Keratinocyte (primary cell): ENCODE data around the gene LTBR. TPM values are rescaled to one million over a fixed set of nuclear protein-coding genes. Genes with fewer than 3 reads are reported as not detected.
A peak's percentile ranks its signal among the peaks of the same experiment; 100 is the strongest.

Source experiments
- DNase-seq: peaks from one replicate; pipeline ENCODE4 v3.0.0-alpha.2; 2011; ENCODE audit warnings: low read depth, missing footprints, low spot score
- FAIRE-seq: peaks from 2 replicates; lab custom pipeline; 2011; peaks lifted over from hg19 to GRCh38; lab: Jason Lieb, UNC
- H2AFZ ChIP-seq: 2 replicates; pipeline ENCODE4 v1.6.0; 2012; ENCODE audit warnings: low read length, control low read depth, inconsistent platforms; ENCODE audit not compliant: control insufficient read depth
- H3K27ac ChIP-seq: 2 replicates; pipeline ENCODE4 v1.5.1; 2011; ENCODE audit warnings: low read length; ENCODE audit not compliant: control insufficient read depth, insufficient read depth
- H3K27me3 ChIP-seq: 3 replicates; pipeline ENCODE4 v1.6.0; 2011; ENCODE audit warnings: low read length; ENCODE audit not compliant: control insufficient read depth, insufficient read depth; ENCODE audit errors: extremely low read depth
- H3K36me3 ChIP-seq, 2 experiments: 2 replicates in 1 of 2; 3 replicates in 1 of 2; pipeline ENCODE4 v1.5.1; 2011; ENCODE audit warnings: low read length in 2 of 2, mild to moderate bottlenecking in 1 of 2; ENCODE audit not compliant: control insufficient read depth in 2 of 2, insufficient read depth in 2 of 2; ENCODE audit errors: extremely low read depth in 1 of 2
- H3K4me1 ChIP-seq: 3 replicates; pipeline ENCODE4 v1.5.1; 2011; ENCODE audit warnings: low read length; ENCODE audit not compliant: control insufficient read depth, insufficient read depth; ENCODE audit errors: extremely low read depth
- H3K4me2 ChIP-seq: 3 replicates; pipeline ENCODE4 v1.6.0; 2011; ENCODE audit warnings: low read depth, low read length; ENCODE audit not compliant: control insufficient read depth, insufficient read depth; ENCODE audit errors: extremely low read depth
- H3K4me3 ChIP-seq, 3 experiments: fragments of 200-600 bp in 1 of 3; sonication (generic) in 1 of 3; 2 replicates in 2 of 3; 3 replicates in 1 of 3; pipeline ENCODE4 v1.5.1; 2011 to 2016; ENCODE audit warnings: low read length in 3 of 3, mild to moderate bottlenecking in 3 of 3, control low read depth in 2 of 3, inconsistent platforms in 1 of 3, low read depth in 1 of 3, mixed read lengths in 1 of 3, mixed run types in 1 of 3, moderate library complexity in 1 of 3; ENCODE audit not compliant: control insufficient read depth in 2 of 3, insufficient read depth in 2 of 3; ENCODE audit errors: extremely low read depth in 1 of 3
- H3K79me2 ChIP-seq: 2 replicates; pipeline ENCODE4 v1.6.0; 2012; ENCODE audit warnings: low read length; ENCODE audit not compliant: control insufficient read depth, insufficient read depth
- H3K9ac ChIP-seq: 3 replicates; pipeline ENCODE4 v1.6.0; 2011; ENCODE audit warnings: low read length; ENCODE audit not compliant: control insufficient read depth, insufficient read depth; ENCODE audit errors: extremely low read depth
- H3K9me1 ChIP-seq: 3 replicates; pipeline ENCODE4 v1.6.0; 2011; ENCODE audit warnings: low read length; ENCODE audit not compliant: control insufficient read depth, insufficient read depth; ENCODE audit errors: extremely low read depth
- H3K9me3 ChIP-seq: 2 replicates; pipeline ENCODE4 v1.5.1; 2012; ENCODE audit warnings: low read depth, low read length; ENCODE audit not compliant: control insufficient read depth
- H4K20me1 ChIP-seq: 3 replicates; pipeline ENCODE4 v1.6.0; 2011; ENCODE audit warnings: low read length; ENCODE audit not compliant: control insufficient read depth, insufficient read depth; ENCODE audit errors: extremely low read depth
- CTCF ChIP-seq, 3 experiments: IDR thresholded peaks in 1 of 3; conservative IDR thresholded peaks in 1 of 3; optimal IDR thresholded peaks in 1 of 3; 2 replicates in 2 of 3; 3 replicates in 1 of 3; pipeline versions ENCODE3 to v1.5.1; 2011; ENCODE audit warnings: low read length in 3 of 3, mild to moderate bottlenecking in 3 of 3, moderate library complexity in 2 of 3, control low read depth in 1 of 3, inconsistent platforms in 1 of 3; ENCODE audit not compliant: insufficient read depth in 2 of 3; ENCODE audit errors: extremely low read depth in 1 of 3
- EZH2 ChIP-seq: IDR thresholded peaks from one replicate; pipeline ENCODE4 v1.6.1; 2012; ENCODE audit warnings: inconsistent platforms, mild to moderate bottlenecking, low read length, moderate library complexity
- dilution Hi-C: fragments of 300-500 bp; cut with MboI; formaldehyde crosslinking; loops from one replicate; pipeline ENCODE4 v1.7.0; 2020; ENCODE audit warnings: low sequenced_read_pairs; ENCODE audit not compliant: extremely low pct_ligation_motif_present
- polyA minus RNA-seq, 3 experiments: library from RNA; depleted of rRNA, polyadenylated mRNA; stranded (reverse); fragments of >200 nt; gene quantifications; 1 replicate in 1 of 3; 2 replicates in 1 of 3; 3 replicates in 1 of 3; pipeline ENCODE4 v1.2.3, GENCODE V29; 2011
- polyA plus RNA-seq, 5 experiments: library from polyadenylated mRNA; depleted of rRNA in 3 of 5; stranded (reverse) in 3 of 5; stranded (forward) in 1 of 5; unstranded in 1 of 5; fragments of >200 nt; gene quantifications; 1 replicate in 1 of 5; 2 replicates in 3 of 5; 3 replicates in 1 of 5; pipeline versions ENCODE4 v1.2.1 to v1.2.3, GENCODE V29; 2011 to 2012; ENCODE audit warnings: missing spikeins in 2 of 5, low read depth in 1 of 5, low replicate concordance in 1 of 5

LTBR gene
- 39.5 to 101 TPM (median 42.7 TPM) in 3 replicates for polyA plus RNA-seq
- polyA plus RNA-seq (2011; ENCODE audit: low read depth) = 71.5 TPM
- polyA plus RNA-seq (2011; cell fraction: cytosol; rRNA removed) = 39.8 and 91.6 TPM in 2 replicates
- 116 and 157 TPM in 2 replicates for polyA plus RNA-seq (2011; cell fraction: nucleus; rRNA removed)
- polyA plus RNA-seq (2012; ENCODE audit: low replicate concordance) = 81.1 and 123 TPM in 2 replicates
- 25.5 to 123 TPM (median 30.4 TPM) in 3 replicates for polyA minus RNA-seq
- polyA minus RNA-seq (2011; cell fraction: cytosol; rRNA and poly(A)+ RNA removed) = 90.2 TPM
- 52.7 and 58.7 TPM in 2 replicates for polyA minus RNA-seq (2011; cell fraction: nucleus; rRNA and poly(A)+ RNA removed)

- DNase-seq = no peak
- dilution Hi-C loops = no loop called here
- Histone ChIP-seq H3K4me2 (peak within 1 kb of the TSS; percentile 96), H4K20me1 (no peaks in the 10 kb centered on the region), H3K27me3 (no peaks in the 10 kb centered on the region), H3K36me3 (peaks cover 17 to 34% of the 10 kb centered on the region in 2 experiments), H3K27ac (peak within 1 kb of the TSS; percentile 87), H3K9me1 (peaks cover 5% of the 10 kb centered on the region), H3K9ac (peak within 1 kb of the TSS; percentile 93), H2AFZ (peak within 1 kb of the TSS; percentile 51), H3K4me1 (peaks cover 48% of the 10 kb centered on the region), H3K79me2 (peaks cover 46% of the 10 kb centered on the region), H3K9me3 (no peaks in the 10 kb centered on the region), H3K4me3 (peak within 1 kb of the TSS; percentile 91 to 94 (median 94))
- FAIRE-seq = peak; percentile 17
- TF ChIP-seq EZH2 (no peak), CTCF (optimal IDR thresholded peaks at IDR 0.05 in 1 of 3, IDR thresholded peaks at IDR 0.05 in 1 of 3, conservative IDR thresholded peaks at IDR 0.05 in 1 of 3; ENCODE audit: extremely low read depth in 1 of 3, insufficient read depth in 2 of 3, low read length in 3 of 3) (peak in 2 of 3 experiments; percentile 11 to 17)
These were observed at the start of gene LTBR for GRCh38 chr12:6383572-6384498. TSS of gene LTBR (plus strand) at chr12:6384162. CDS start at chr12:6384359, 197 bp downstream.

- no peaks in the 10 kb centered on the region for H3K9me3 ChIP-seq
- peaks cover 57% of the 10 kb centered on the region for H3K79me2 ChIP-seq
- H3K4me1 ChIP-seq = peaks cover 70% of the 10 kb centered on the region
- peaks cover 26 to 53% of the 10 kb centered on the region in 2 experiments for H3K36me3 ChIP-seq
- peak overlapping the region; percentile 98 for H3K27ac ChIP-seq
- H3K27me3 ChIP-seq = no peaks in the 10 kb centered on the region
- dilution Hi-C loops = no loop called here
- FAIRE-seq (no peak), DNase-seq (no peak)
- H4K20me1 ChIP-seq = peaks cover 4% of the 10 kb centered on the region
- H3K9me1 ChIP-seq = no peaks in the 10 kb centered on the region
- H3K9ac ChIP-seq = peak overlapping the region; percentile 91
- peak overlapping the region in 1 of 3 experiments; percentile 17 for H3K4me3 ChIP-seq
- H3K4me2 ChIP-seq = peak overlapping the region; percentile 88
- TF ChIP-seq EZH2 = no peak
- no peak for TF ChIP-seq CTCF (optimal IDR thresholded peaks at IDR 0.05 in 1 of 3, IDR thresholded peaks at IDR 0.05 in 1 of 3, conservative IDR thresholded peaks at IDR 0.05 in 1 of 3; ENCODE audit: extremely low read depth in 1 of 3, insufficient read depth in 2 of 3, low read length in 3 of 3)
- no peak overlapping the region for H2AFZ ChIP-seq
These were observed 49.6 kb upstream of the LTBR start for GRCh38 chr12:6334359-6334758.
